DMS79 treated with DMSO at 0.1 percent for 48 hours (cell line): ENCODE data around the gene PSAPL1.
"Not testable (repeated sequence)": the region's sequence is repeated elsewhere in the genome, so short reads cannot be mapped to it uniquely, and the experiment has no call there.

ENCODE experiments used
- DNase-seq: peaks from one replicate; lab custom pipeline; 2025; lab: John Stamatoyannopoulos, UW

Gene PSAPL1

DNA sequence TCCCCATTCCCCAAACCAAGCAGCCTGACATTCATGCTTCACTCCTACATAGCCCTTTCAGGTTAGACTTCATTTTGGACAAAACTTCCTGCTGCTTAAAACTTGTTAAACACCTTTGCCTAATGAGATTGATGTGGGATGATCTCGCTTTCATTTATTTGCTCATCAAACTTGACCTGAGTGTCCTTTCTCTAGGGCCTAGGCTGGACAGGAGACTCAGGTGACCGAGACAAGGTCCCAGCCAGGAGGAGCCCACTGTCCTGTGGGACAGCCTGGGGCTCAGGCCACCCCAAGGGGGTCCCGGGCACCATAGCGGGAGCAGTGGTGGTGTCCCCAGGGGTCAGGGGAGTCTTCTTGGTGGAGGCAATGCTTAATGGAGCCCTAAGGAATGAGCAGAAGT, 23.7 kb upstream of the PSAPL1 start:
- DNase-seq: no peak

DNA sequence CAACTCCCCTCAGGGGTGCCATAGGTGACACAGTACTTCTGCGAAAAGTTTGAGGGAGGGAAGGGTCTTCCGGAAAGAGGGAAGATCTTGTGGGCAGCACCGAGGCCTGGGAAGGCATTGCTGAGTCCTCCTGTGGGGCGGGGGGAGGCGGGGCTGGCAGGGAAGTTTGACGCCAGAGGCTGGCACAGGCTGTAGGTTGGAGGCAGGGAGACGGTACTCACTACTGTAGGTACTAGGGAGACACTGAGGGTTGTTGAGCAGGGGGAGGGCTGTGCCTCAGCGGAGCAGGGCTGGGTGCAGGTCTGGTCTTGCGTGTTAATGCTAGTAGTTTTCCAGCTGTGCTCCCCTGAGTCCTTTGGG, 23.3 kb upstream of the PSAPL1 start:
- DNase-seq: no peak

GRCh38 chr4:7457201-7458065, 22.7 kb upstream of the PSAPL1 start:
- no peak for DNase-seq

GRCh38 chr4:7452802-7453201, 18.1 kb upstream of the PSAPL1 start:
- DNase-seq: not testable (repeated sequence)

DNA sequence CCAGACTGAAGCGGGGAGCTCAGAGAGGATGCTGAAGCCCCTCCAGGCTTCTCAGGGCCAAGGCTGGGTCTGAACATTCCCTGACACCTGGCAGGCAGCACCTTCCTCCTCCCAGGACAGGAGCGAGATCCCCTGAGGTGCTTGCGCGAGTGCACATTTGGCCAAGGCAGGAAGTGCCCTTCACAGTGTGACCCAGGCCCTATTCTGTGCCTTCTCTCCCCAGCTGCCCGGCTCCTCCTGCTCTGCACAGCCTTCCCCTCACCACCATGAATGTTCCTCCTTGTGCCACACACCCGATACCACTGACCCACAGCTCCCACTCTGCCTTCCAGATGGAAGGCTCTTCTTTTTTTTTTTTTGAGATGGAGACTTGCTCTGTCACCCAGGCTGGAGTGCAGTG, 17.1 kb upstream of the PSAPL1 start:
- DNase-seq: no peak

DNA sequence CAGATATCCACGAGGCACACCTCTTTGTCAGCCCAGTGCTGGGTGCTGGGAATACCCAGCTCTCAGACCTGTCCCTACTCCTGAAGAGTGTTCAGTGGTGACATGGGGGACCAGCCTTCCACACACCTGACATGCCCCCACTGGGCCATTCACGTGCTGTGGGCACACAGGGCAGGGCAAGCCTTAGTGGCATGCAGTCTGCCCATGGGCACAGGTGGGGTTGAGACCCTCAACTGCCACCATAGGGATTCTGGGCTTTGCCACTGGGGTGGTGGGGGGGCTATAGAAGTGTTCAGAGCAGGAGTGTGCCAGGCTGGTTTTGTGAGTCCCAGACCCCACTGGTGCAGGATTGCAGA, 16.7 kb upstream of the PSAPL1 start:
- no peak for DNase-seq

GRCh38 chr4:7450775-7451433, 16.2 kb upstream of the PSAPL1 start:
- no peak for DNase-seq

DNA sequence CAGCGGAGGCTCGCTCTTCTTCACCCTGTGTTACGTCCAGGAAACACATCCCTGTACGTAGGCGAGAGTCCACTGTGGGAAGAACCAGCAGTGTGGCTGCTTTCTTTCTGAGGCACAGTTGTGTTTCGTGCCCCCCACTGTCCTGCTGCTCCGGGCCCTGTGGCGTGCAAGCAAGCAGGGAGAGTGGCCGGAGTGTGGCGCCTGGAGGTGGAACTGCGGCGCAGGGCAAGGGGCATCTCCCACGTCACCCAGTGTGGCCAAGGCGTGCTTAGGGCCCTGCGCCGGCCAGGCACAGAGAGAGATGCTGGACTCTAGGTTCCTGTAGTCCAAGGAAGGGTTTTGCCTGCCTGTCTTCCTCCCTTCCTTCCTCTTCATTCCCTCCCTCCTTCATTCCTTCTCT, 13.3 kb upstream of the PSAPL1 start:
- no peak for DNase-seq

DNA sequence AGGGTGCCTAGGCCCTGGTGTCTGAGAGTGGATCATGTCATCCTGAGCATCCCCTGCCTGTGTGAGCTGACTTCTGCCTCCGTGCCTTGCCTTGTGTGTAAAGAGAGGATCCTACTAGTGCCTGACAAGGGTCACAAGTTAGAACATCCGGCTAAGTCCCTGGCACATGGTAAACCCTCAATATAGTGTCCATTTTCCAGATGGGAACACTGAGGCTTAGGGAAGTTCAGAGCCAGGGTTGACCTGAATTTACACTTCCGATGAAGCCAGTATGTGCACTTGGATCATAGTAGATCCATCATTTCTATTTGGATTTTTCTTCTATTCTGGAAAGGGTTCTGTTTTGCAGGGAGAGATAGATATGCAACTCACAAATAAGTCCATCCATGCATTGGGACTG, 12.5 kb upstream of the PSAPL1 start:
- no peak for DNase-seq

DNA sequence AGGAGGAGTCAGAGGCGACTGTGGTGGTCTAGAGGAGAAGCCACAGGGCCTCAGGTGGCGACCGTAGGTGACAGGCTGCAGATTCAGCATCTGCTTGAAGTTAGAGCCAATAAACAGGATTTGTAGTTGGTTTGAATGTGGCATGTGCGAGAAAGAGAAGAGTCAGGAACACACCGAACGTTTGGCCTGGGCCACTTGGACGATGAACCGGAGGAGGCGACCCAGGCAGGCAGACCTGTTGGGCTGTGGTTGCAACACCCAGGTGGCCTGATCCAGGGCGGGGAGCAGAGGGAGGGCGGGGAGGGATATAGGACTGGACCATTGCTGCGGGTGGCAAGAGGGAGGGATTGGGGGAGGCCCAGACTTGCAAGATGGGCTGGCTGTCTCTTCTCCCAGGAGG, 10.0 kb upstream of the PSAPL1 start:
- no peak for DNase-seq

DNA sequence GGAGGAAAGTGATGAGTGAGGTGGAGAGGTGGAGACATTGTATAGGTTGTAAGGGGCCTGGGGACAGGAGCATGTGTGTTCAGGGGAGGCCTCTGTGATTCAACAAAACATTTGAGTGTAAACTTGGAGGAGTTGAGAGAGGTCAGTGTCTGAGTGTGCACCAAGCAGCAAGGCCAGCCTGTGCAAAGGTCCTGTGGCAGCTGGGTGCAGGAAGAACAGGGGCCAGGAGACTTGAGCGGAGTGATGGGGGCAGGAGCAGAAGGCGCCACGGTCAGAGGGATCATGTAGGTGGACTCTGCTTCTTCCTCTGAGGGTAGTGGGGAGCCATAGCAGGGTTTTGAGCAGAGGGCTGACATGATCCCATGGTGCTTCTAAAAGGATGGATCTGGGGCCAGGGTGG, 9.6 kb upstream of the PSAPL1 start:
- DNase-seq: no peak

DNA sequence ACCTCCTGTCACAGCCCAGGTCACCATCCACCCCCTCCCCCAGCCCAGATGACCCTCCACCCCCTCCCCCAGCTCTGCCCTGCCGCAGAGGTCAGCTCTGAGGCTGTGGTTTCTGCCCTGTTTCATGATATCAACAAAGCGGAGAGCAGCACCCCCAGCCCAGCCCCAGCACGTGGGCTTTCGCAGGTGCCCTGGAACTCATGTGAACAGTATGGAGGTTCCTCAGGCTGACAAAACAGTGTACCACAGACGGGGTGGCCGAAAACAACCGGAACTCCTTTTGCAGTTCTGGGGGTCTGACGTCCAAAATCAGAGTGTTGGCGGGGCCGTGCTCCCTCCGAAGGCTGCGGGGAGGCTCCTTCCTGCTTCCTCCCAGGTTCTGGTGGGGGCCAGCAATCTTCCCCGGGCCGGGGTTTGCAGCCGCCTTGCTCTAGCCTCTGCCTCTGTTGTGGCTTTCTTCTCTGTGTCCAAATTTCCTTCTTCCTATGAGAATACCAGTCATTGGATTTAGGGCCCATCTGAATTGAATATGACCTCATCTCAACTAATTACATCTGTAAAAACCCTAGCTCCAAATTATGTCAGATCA, 7.9 kb upstream of the PSAPL1 start:
- no peak for DNase-seq

- DNase-seq: no peak
These were observed 6.5 kb upstream of the PSAPL1 start for GRCh38 chr4:7441201-7441600.

DNA sequence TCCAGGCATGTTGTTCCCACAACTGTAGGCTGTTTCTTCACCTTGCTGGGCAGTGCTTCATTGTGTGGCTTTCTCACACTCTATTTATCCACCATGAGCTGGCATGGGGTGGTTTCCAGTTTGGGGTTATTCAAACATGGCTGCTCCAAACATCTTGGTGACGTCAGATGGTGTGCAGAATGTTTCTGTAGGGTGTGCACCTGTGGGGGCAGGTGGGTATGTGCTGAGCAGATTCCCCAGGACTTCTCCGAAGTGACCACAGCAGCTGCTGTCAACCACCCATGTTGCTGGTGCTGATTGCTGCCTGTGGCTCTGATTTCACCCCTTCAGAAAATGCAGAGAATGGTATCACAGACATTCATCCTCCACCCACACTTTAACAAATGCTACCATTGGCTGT, 5.0 kb upstream of the PSAPL1 start:
- DNase-seq: no peak

DNA sequence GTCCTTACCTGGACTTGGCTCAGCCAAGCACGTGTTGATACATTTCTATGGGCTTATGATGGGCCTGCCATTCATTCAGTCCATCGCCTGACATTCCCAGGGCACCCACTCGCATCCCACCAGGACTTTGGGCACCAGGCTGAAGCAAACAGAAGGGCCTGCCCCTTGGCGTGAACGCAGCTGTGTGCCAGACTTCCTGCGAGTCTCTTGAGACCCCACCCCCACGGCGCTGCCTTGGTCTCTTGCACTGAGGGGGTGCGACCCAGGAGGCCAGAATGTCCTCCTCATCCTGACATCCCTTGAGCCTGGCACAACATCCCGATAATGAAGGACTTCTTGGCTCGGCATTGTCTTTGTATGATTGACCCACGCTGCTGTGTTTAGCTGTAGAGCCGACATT, 1.5 kb upstream of the PSAPL1 start:
- DNase-seq: no peak

DNA sequence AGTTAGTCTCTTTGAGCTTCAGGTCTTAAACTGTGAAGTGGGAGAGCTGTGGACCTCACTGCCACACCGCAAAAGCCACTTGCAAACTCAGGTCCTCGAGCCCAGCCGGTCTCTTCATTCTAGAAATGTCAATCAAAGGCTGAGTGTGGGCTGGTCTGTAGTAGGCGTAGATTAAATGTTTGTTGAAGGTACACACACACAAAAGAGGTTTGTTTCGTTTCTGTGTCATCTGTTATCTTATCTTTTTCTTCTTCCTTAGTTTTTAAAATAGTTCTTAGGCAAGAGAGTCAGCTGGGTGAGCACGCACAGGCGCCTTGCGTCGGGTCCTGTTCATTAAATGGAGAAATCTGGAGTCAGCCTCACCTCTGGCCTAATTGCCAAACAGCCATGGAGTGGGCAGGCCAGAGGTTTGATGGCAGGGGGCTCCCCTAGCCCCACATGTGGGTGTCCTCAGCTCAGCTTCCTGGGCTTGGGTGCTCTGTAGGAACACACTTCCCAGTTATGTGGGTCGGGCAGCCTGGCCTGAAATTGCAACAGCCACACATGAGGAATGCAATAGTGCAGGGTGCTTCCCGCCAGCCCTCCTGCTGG, 836 bp upstream of the PSAPL1 start:
- DNase-seq: no peak

- DNase-seq: no peak
These were observed 477 bp downstream of the PSAPL1 start for GRCh38 chr4:7434141-7434765.

GRCh38 chr4:7433376-7434140, 1.2 kb downstream of the PSAPL1 start:
- no peak for DNase-seq

- DNase-seq: no peak
These were observed 2.0 kb downstream of the PSAPL1 start for GRCh38 chr4:7432531-7433375.

DNA sequence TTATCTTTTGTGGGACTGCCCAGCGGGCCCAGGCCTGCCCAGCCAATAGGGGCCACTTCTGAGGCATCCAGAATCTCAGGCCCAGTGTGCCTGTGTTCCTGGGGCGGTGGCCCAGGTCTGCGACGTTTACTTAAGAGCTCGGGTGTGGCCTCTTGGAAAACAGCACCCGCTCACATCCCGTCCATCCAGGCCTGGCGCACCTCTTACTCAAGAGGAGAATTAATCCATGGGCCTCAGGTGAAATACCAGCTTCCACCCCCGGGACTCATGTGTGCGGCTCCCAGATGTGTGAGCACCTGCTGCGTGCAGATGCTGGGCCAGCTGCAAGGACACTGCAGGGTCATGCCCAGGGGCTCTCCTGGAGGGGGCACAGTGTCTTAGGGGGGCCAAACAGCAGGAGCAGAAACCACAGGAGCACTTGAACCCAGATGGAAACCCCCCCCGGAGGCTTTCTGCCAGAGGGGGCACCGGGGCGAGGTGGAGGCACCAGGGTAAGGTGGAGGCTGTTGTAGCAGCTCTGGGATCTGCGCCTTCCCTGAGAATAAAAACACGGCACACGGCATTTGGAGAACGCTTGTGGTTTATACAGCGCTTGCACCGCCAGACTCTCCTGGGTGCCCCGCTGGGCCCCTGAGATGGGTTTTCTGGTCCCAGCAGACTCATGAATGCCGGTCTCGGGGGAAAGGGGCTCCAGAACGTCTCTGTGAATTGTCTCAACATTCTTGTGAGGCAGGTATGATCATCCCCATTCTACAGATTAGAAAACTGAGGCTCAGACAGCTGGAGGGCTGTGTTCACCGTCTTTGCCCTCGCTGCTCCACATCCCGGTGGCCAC, 2.8 kb downstream of the PSAPL1 start:
- DNase-seq: no peak
